HepG2 (cell line): ENCODE measurements around the gene RPL36AL. TPM values are rescaled to one million over a fixed set of nuclear protein-coding genes. Genes with fewer than 3 reads are reported as not detected.

Source experiments
- FLYWCH1 ChIP-seq: sonication (generic); formaldehyde crosslinking; IDR thresholded peaks from 2 replicates; pipeline ENCODE4 v1.8.1; 2023; ENCODE audit warnings: mild to moderate bottlenecking, missing genetic modification reagents
- HDAC1 ChIP-seq: sonication (generic); formaldehyde crosslinking; IDR thresholded peaks from 2 replicates; pipeline ENCODE4 v1.5.1; 2020; ENCODE audit warnings: mild to moderate bottlenecking, missing genetic modification reagents
- HES4 ChIP-seq: sonication (generic); formaldehyde crosslinking; IDR thresholded peaks from 2 replicates; pipeline ENCODE4 v1.9.0; 2021; ENCODE audit warnings: mild to moderate bottlenecking, missing genetic modification reagents, borderline replicate concordance
- KAT7 ChIP-seq: IDR thresholded peaks from 2 replicates; pipeline ENCODE4 v1.6.1; 2018; ENCODE audit warnings: borderline replicate concordance, missing compliant biosample characterization
- KDM3A ChIP-seq: IDR thresholded peaks from 2 replicates; pipeline ENCODE4 v1.6.1; 2018; ENCODE audit warnings: low read depth, missing compliant biosample characterization
- PAWR ChIP-seq: sonication (generic); formaldehyde crosslinking; IDR thresholded peaks from 2 replicates; pipeline ENCODE4 v1.4.0; 2020; ENCODE audit warnings: missing genetic modification reagents, mild to moderate bottlenecking, borderline replicate concordance
- RBM22 ChIP-seq: fragments of 200-400 bp; formaldehyde crosslinking; optimal IDR thresholded peaks from 2 replicates; pipeline ENCODE3; 2017; ENCODE audit warnings: mild to moderate bottlenecking, low read length, moderate library complexity
- RCOR2 ChIP-seq: IDR thresholded peaks from 2 replicates; pipeline ENCODE4 v1.6.1; 2016; ENCODE audit warnings: missing biosample characterization, missing genetic modification reagents
- RXRB ChIP-seq: IDR thresholded peaks from 2 replicates; pipeline ENCODE4 v1.6.1; 2016; ENCODE audit warnings: borderline replicate concordance, missing genetic modification reagents, missing compliant biosample characterization
- SMAD3 ChIP-seq: sonication (generic); formaldehyde crosslinking; IDR thresholded peaks from 2 replicates; pipeline ENCODE4 v1.4.0; 2020; ENCODE audit warnings: missing genetic modification reagents
- TFDP1 ChIP-seq: IDR thresholded peaks from 2 replicates; pipeline ENCODE4 v1.6.1; 2016; ENCODE audit warnings: missing compliant biosample characterization, missing genetic modification reagents, borderline replicate concordance
- ZBTB44 ChIP-seq: sonication (generic); formaldehyde crosslinking; IDR thresholded peaks from 2 replicates; pipeline ENCODE4 v1.4.0; 2020; ENCODE audit warnings: missing genetic modification reagents
- ZNF20 ChIP-seq: sonication (generic); formaldehyde crosslinking; IDR thresholded peaks from 2 replicates; pipeline ENCODE4 v1.4.0; 2020; ENCODE audit warnings: mild to moderate bottlenecking, moderate library complexity, missing genetic modification reagents
- ZNF362 ChIP-seq: sonication (generic); formaldehyde crosslinking; IDR thresholded peaks from 2 replicates; pipeline ENCODE4 v1.4.0; 2020; ENCODE audit warnings: missing genetic modification reagents, mild to moderate bottlenecking, borderline replicate concordance
- ZNF572 ChIP-seq: sonication (generic); formaldehyde crosslinking; IDR thresholded peaks from 2 replicates; pipeline ENCODE4 v1.5.1; 2020; ENCODE audit warnings: mild to moderate bottlenecking, missing genetic modification reagents
- ZNF672 ChIP-seq: sonication (generic); formaldehyde crosslinking; IDR thresholded peaks from 2 replicates; pipeline ENCODE4 v1.8.1; 2022; ENCODE audit warnings: missing genetic modification reagents
- ZSCAN9 ChIP-seq: IDR thresholded peaks from 2 replicates; pipeline ENCODE4 v1.6.1; 2016; ENCODE audit warnings: borderline replicate concordance
- polyA plus RNA-seq, 8 experiments: library from polyadenylated mRNA; depleted of rRNA in 3 of 8; stranded (reverse) in 7 of 8; unstranded in 1 of 8; fragments of >200 nt; fragmentation: Illumina TruSeq in 4 of 8; extraction: Trizol in 4 of 8; gene quantifications; 2 replicates each; pipeline versions ENCODE4 v1.2.1 to v1.2.3, GENCODE V29; 2011 to 2016; ENCODE audit warnings: low read depth in 4 of 8, missing spikeins in 1 of 8, mixed read lengths in 1 of 8; ENCODE audit not compliant: insufficient read depth in 1 of 8
- total RNA-seq, 5 experiments: library from RNA; depleted of rRNA; stranded (reverse); fragments of >200 nt; fragmentation: Illumina TruSeq; extraction: Trizol; gene quantifications; 2 replicates each; pipeline ENCODE4 v1.2.3, GENCODE V29; 2016; ENCODE audit warnings: low read depth in 1 of 5
- TF ChIP-seq, protein P1 (sequence below): sonication (generic); formaldehyde crosslinking; IDR thresholded peaks from 2 replicates; pipeline ENCODE4 v1.9.0; 2021; ENCODE audit warnings: missing genetic modification reagents, mild to moderate bottlenecking, borderline replicate concordance
- TF ChIP-seq, protein P2 (sequence below): sonication (generic); formaldehyde crosslinking; IDR thresholded peaks from 2 replicates; pipeline ENCODE4 v1.4.0; 2020; ENCODE audit warnings: missing genetic modification reagents
- TF ChIP-seq, protein P3 (sequence below): IDR thresholded peaks from 2 replicates; pipeline ENCODE4 v1.6.1; 2016; ENCODE audit warnings: low read depth

RPL36AL gene
- total and polyA plus RNA-seq, 2 of the 13 experiments (the other 11 are each of a cell fraction or from before 2014, with no cell fraction given) = 90.0 to 294 TPM

DNA sequence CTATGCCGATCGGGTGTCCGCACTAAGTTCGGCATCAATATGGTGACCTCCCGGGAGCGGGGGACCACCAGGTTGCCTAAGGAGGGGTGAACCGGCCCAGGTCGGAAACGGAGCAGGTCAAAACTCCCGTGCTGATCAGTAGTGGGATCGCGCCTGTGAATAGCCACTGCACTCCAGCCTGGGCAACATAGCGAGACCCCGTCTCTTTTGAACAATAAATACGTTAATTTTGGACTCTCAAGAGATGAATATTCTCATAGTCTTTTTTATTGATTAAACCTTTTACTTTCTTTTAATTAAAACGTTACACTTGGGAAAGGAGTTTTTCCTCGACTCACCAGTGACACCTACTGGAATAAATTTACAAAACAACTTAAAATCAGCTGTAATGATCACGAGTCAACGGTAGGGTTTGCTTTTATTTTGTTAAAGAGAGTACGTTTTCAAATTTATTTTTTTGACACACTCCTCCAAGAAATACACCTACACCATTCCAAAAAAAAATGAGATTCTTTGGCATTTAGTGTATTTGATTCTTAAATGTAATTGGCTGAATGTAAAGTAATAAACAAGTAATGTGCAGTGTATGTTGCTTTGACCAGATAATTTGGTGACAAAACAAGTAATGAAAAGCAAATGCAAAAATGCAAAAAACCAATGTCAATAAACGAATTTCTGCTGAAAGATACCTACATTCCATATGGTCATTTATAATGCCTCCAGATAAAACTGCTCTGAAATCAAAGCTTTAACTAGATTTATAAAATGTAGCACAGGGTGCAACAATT lies 33.6 kb downstream of the RPL36AL start (continued):
- TF ChIP-seq TFDP1 (CRISPR knock-in tag) (no peak), RCOR2 (CRISPR knock-in tag) (peak; percentile 76), ZBTB44 (no peak), KAT7 (no peak), RXRB (CRISPR knock-in tag) (0 out of 2 replicates have a peak, but pooled peaks have one; percentile 5), ZNF20 (CRISPR knock-in tag) (no peak), ZNF362 (CRISPR knock-in tag) (no peak), ZNF572 (CRISPR knock-in tag) (no peak), ZNF672 (no peak), SMAD3 (CRISPR knock-in tag) (0 out of 2 replicates have a peak, but pooled peaks have one; percentile 9), FLYWCH1 (no peak), HDAC1 (CRISPR knock-in tag) (no peak; the same call in 1 of the 2 replicates), KDM3A (CRISPR knock-in tag) (0 out of 2 replicates have a peak, but pooled peaks have one; percentile 17), RBM22 (no peak), PAWR (CRISPR knock-in tag) (no peak), HES4 (CRISPR knock-in tag) (no peak), ZSCAN9 (CRISPR knock-in tag) (no peak)
- TF ChIP-seq, protein P1, sequence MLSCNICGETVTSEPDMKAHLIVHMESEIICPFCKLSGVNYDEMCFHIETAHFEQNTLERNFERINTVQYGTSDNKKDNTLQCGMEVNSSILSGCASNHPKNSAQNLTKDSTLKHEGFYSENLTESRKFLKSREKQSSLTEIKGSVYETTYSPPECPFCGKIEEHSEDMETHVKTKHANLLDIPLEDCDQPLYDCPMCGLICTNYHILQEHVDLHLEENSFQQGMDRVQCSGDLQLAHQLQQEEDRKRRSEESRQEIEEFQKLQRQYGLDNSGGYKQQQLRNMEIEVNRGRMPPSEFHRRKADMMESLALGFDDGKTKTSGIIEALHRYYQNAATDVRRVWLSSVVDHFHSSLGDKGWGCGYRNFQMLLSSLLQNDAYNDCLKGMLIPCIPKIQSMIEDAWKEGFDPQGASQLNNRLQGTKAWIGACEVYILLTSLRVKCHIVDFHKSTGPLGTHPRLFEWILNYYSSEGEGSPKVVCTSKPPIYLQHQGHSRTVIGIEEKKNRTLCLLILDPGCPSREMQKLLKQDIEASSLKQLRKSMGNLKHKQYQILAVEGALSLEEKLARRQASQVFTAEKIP (CRISPR knock-in tag) = no peak
- TF ChIP-seq, protein P2, sequence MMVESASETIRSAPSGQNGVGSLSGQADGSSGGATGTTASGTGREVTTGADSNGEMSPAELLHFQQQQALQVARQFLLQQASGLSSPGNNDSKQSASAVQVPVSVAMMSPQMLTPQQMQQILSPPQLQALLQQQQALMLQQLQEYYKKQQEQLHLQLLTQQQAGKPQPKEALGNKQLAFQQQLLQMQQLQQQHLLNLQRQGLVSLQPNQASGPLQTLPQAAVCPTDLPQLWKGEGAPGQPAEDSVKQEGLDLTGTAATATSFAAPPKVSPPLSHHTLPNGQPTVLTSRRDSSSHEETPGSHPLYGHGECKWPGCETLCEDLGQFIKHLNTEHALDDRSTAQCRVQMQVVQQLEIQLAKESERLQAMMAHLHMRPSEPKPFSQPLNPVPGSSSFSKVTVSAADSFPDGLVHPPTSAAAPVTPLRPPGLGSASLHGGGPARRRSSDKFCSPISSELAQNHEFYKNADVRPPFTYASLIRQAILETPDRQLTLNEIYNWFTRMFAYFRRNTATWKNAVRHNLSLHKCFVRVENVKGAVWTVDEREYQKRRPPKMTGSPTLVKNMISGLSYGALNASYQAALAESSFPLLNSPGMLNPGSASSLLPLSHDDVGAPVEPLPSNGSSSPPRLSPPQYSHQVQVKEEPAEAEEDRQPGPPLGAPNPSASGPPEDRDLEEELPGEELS = 0 out of 2 replicates have a peak, but pooled peaks have one; percentile 26
- TF ChIP-seq, protein P3, sequence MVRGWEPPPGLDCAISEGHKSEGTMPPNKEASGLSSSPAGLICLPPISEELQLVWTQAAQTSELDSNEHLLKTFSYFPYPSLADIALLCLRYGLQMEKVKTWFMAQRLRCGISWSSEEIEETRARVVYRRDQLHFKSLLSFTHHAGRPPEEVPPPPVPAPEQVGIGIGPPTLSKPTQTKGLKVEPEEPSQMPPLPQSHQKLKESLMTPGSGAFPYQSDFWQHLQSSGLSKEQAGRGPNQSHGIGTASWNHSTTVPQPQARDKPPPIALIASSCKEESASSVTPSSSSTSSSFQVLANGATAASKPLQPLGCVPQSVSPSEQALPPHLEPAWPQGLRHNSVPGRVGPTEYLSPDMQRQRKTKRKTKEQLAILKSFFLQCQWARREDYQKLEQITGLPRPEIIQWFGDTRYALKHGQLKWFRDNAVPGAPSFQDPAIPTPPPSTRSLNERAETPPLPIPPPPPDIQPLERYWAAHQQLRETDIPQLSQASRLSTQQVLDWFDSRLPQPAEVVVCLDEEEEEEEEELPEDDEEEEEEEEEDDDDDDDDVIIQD (CRISPR knock-in tag) = no peak
